ENCODE results near the gene MYLK.
"Not testable (repeated sequence)": the region's sequence is repeated elsewhere in the genome, so short reads cannot be mapped to it uniquely, and the experiment has no call there.

DNA sequence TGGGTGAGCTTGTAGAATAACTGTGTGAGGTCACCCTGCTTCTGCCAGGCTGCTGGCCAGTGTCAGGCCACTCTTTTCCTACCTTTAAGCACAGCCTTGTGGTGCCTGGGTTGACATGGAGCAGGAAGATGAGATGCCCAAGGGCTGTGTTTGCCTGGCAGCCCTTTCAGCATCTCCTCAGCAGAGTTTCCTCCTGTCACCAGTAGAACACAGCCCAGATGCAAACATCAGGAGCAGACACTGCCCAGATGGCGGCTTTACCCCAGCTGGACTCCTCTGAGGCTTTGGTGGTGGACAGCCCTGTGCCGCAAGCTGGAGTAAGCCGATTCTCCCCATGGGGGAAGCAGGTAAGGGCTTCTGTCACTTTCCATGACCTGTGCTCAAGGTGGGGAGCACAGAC lies 180.5 kb downstream of the MYLK start:
- not testable (repeated sequence) for TF ChIP-seq DPF2 (IDR thresholded peaks at IDR 0.05); MAZ (CRISPR knock-in tag; conservative IDR thresholded peaks at IDR 0.05 in 1 of 2, IDR thresholded peaks at IDR 0.05 in 1 of 2); NR3C1 (CRISPR knock-in tag; IDR thresholded peaks at IDR 0.05); SMAD4 (CRISPR knock-in tag; conservative IDR thresholded peaks at IDR 0.05); SREBF1 (IDR thresholded peaks at IDR 0.05; ENCODE audit: borderline replicate concordance, low read depth, low read length); BACH1 (tag; IDR thresholded peaks at IDR 0.05)
- TF ChIP-seq, protein P1, sequence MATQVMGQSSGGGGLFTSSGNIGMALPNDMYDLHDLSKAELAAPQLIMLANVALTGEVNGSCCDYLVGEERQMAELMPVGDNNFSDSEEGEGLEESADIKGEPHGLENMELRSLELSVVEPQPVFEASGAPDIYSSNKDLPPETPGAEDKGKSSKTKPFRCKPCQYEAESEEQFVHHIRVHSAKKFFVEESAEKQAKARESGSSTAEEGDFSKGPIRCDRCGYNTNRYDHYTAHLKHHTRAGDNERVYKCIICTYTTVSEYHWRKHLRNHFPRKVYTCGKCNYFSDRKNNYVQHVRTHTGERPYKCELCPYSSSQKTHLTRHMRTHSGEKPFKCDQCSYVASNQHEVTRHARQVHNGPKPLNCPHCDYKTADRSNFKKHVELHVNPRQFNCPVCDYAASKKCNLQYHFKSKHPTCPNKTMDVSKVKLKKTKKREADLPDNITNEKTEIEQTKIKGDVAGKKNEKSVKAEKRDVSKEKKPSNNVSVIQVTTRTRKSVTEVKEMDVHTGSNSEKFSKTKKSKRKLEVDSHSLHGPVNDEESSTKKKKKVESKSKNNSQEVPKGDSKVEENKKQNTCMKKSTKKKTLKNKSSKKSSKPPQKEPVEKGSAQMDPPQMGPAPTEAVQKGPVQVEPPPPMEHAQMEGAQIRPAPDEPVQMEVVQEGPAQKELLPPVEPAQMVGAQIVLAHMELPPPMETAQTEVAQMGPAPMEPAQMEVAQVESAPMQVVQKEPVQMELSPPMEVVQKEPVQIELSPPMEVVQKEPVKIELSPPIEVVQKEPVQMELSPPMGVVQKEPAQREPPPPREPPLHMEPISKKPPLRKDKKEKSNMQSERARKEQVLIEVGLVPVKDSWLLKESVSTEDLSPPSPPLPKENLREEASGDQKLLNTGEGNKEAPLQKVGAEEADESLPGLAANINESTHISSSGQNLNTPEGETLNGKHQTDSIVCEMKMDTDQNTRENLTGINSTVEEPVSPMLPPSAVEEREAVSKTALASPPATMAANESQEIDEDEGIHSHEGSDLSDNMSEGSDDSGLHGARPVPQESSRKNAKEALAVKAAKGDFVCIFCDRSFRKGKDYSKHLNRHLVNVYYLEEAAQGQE (IDR thresholded peaks at IDR 0.05; ENCODE audit: borderline replicate concordance) = not testable (repeated sequence)
- TF ChIP-seq, protein P1 (CRISPR knock-in tag; IDR thresholded peaks at IDR 0.05; ENCODE audit: low read depth) = not testable (repeated sequence)
- TF ChIP-seq, protein P2, sequence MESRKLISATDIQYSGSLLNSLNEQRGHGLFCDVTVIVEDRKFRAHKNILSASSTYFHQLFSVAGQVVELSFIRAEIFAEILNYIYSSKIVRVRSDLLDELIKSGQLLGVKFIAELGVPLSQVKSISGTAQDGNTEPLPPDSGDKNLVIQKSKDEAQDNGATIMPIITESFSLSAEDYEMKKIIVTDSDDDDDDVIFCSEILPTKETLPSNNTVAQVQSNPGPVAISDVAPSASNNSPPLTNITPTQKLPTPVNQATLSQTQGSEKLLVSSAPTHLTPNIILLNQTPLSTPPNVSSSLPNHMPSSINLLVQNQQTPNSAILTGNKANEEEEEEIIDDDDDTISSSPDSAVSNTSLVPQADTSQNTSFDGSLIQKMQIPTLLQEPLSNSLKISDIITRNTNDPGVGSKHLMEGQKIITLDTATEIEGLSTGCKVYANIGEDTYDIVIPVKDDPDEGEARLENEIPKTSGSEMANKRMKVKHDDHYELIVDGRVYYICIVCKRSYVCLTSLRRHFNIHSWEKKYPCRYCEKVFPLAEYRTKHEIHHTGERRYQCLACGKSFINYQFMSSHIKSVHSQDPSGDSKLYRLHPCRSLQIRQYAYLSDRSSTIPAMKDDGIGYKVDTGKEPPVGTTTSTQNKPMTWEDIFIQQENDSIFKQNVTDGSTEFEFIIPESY (CRISPR knock-in tag; IDR thresholded peaks at IDR 0.05) = not testable (repeated sequence)
- TF ChIP-seq, protein P3, sequence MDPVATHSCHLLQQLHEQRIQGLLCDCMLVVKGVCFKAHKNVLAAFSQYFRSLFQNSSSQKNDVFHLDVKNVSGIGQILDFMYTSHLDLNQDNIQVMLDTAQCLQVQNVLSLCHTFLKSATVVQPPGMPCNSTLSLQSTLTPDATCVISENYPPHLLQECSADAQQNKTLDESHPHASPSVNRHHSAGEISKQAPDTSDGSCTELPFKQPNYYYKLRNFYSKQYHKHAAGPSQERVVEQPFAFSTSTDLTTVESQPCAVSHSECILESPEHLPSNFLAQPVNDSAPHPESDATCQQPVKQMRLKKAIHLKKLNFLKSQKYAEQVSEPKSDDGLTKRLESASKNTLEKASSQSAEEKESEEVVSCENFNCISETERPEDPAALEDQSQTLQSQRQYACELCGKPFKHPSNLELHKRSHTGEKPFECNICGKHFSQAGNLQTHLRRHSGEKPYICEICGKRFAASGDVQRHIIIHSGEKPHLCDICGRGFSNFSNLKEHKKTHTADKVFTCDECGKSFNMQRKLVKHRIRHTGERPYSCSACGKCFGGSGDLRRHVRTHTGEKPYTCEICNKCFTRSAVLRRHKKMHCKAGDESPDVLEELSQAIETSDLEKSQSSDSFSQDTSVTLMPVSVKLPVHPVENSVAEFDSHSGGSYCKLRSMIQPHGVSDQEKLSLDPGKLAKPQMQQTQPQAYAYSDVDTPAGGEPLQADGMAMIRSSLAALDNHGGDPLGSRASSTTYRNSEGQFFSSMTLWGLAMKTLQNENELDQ (CRISPR knock-in tag; IDR thresholded peaks at IDR 0.05; ENCODE audit: borderline replicate concordance) = not testable (repeated sequence)

Measured in K562 (cell line).